K562 (cell line): Measurements from ENCODE around the gene AP5Z1. TPM values are rescaled to one million over a fixed set of nuclear protein-coding genes. Genes with fewer than 3 reads are reported as not detected.

Source experiments
- ATAC-seq: fragments of 200-7000 bp; cut with Tn5 transposase; 3 replicates; pipeline ENCODE4 v1.9.1; 2020; ENCODE audit warnings: moderate library complexity
- BruUV-seq: library from RNA; stranded (reverse); fragments of 400-500 nt; replicated peaks from 2 replicates; lab custom pipeline; 2021; lab: Mats Ljungman, UMichigan
- CTCF ChIA-PET: fragments of 300-600 bp; formaldehyde crosslinking; extraction: SDS; loops from one replicate; lab custom pipeline; 2021; ENCODE audit warnings: low intra/inter-chr PET ratio; lab: Yijun Ruan, JAX
- POLR2A ChIA-PET: fragments of 300-600, 350-650 bp; sonication (Branson Sonifier 250); formaldehyde crosslinking; extraction: SDS; loops from one replicate; lab custom pipeline; 2021; ENCODE audit warnings: antibody characterized with exemption, inconsistent platforms; lab: Yijun Ruan, JAX
- DNase-seq, 4 experiments: peaks; one replicate each; pipeline versions ENCODE4 v3.0.0 to v3.0.0-alpha.2; 2011 to 2018; ENCODE audit warnings: low spot score in 3 of 4, mixed read lengths in 3 of 4; ENCODE audit errors: extremely low read depth in 1 of 4
- FAIRE-seq: peaks from 2 replicates; lab custom pipeline; 2011; peaks lifted over from hg19 to GRCh38; lab: Jason Lieb, UNC
- H2AFZ ChIP-seq: 2 replicates; pipeline ENCODE4 v1.6.0; 2011; ENCODE audit warnings: low read depth, low read length, control low read depth, inconsistent platforms
- H3K27ac ChIP-seq: fragments of 200-600 bp; 3 replicates; pipeline ENCODE4 v1.8.0; 2011; ENCODE audit warnings: low read depth, mild to moderate bottlenecking, control low read depth, inconsistent platforms, low read length, moderate library complexity, mixed read lengths; ENCODE audit errors: extremely low read depth
- H3K27me3 ChIP-seq, 2 experiments: fragments of 300-600 bp in 1 of 2; 2 replicates in 1 of 2; 3 replicates in 1 of 2; pipeline versions ENCODE4 v1.6.0 to v1.8.0; 2011; ENCODE audit warnings: inconsistent platforms in 2 of 2, low read length in 2 of 2, mild to moderate bottlenecking in 1 of 2, mixed read lengths in 1 of 2, moderate library complexity in 1 of 2; ENCODE audit not compliant: control insufficient read depth in 2 of 2, insufficient read depth in 2 of 2
- H3K36me3 ChIP-seq: fragments of 300-600 bp; 3 replicates; pipeline ENCODE4 v1.8.0; 2011; ENCODE audit warnings: mild to moderate bottlenecking, low read length, inconsistent platforms; ENCODE audit not compliant: control insufficient read depth, insufficient read depth
- H3K4me1 ChIP-seq, 2 experiments: fragments of 200-600 bp in 1 of 2; replicated peaks in 1 of 2; 2 replicates in 1 of 2; 3 replicates in 1 of 2; pipeline versions ENCODE4 v1.5.1 to v1.8.0; 2011; ENCODE audit warnings: inconsistent platforms in 2 of 2, low read length in 2 of 2, mild to moderate bottlenecking in 1 of 2, mixed read lengths in 1 of 2, moderate library complexity in 1 of 2; ENCODE audit not compliant: control insufficient read depth in 2 of 2, insufficient read depth in 2 of 2
- H3K4me2 ChIP-seq: 2 replicates; pipeline ENCODE4 v1.6.1; 2011; ENCODE audit warnings: low read length, control low read depth, inconsistent platforms, mixed read lengths; ENCODE audit not compliant: insufficient read depth
- H3K4me3 ChIP-seq: fragments of 200-600 bp; sonication (generic), shearing (Covaris generic); 2 replicates; pipeline ENCODE4 v1.5.1; 2016; ENCODE audit warnings: control low read depth, inconsistent platforms
- H3K79me2 ChIP-seq: fragments of 200-600 bp; 3 replicates; pipeline ENCODE4 v1.8.0; 2011; ENCODE audit warnings: low read length, inconsistent platforms; ENCODE audit not compliant: control insufficient read depth, insufficient read depth
- H3K9ac ChIP-seq, 2 experiments: 2 replicates each; pipeline versions ENCODE4 v1.6.0 to v1.6.1; 2011; ENCODE audit warnings: low read depth in 2 of 2, low read length in 2 of 2, control low read depth in 1 of 2, inconsistent platforms in 1 of 2, mild to moderate bottlenecking in 1 of 2, mixed read lengths in 1 of 2; ENCODE audit not compliant: insufficient read depth in 1 of 2
- H3K9me1 ChIP-seq: one replicate; pipeline ENCODE4 v1.6.0; 2011; ENCODE audit warnings: inconsistent platforms, mild to moderate bottlenecking, low read length, moderate library complexity; ENCODE audit not compliant: control insufficient read depth, insufficient read depth
- H3K9me3 ChIP-seq: replicated peaks from 2 replicates; pipeline ENCODE4 v1.5.1; 2011; ENCODE audit warnings: low read depth, low read length, inconsistent platforms; ENCODE audit not compliant: control insufficient read depth, insufficient read depth
- H4K20me1 ChIP-seq: replicated peaks from 2 replicates; pipeline ENCODE4 v1.6.1; 2011; ENCODE audit warnings: low read length, inconsistent platforms, mixed read lengths; ENCODE audit not compliant: control insufficient read depth, insufficient read depth
- E4F1 ChIP-seq: fragments of 250-450 bp; sonication (Bioruptor Pico); IDR thresholded peaks from 2 replicates; pipeline ENCODE4 v1.5.0; 2021; ENCODE audit warnings: mild to moderate bottlenecking, borderline replicate concordance
- HDAC1 ChIP-seq, 2 experiments: fragments of 450-650 bp; IDR thresholded peaks; 2 replicates each; pipeline ENCODE4 v1.6.1; 2016 to 2017; ENCODE audit warnings: inconsistent platforms in 1 of 2, mild to moderate bottlenecking in 1 of 2, moderate library complexity in 1 of 2
- MAFG ChIP-seq: fragments of 450-650 bp; conservative IDR thresholded peaks from 2 replicates; pipeline ENCODE4 v1.6.1; 2016; ENCODE audit warnings: missing genetic modification characterization, missing compliant biosample characterization
- POLR2A ChIP-seq: fragments of 450-650 bp; conservative IDR thresholded peaks from 2 replicates; pipeline ENCODE4 v1.6.1; 2016
- UBTF ChIP-seq, 2 experiments: IDR thresholded peaks; 2 replicates each; pipeline ENCODE4 v1.6.1; 2012; ENCODE audit warnings: improper control_type of control experiment in 2 of 2, low read depth in 2 of 2, low read length in 2 of 2, borderline replicate concordance in 1 of 2
- ZC3H4 ChIP-seq: sonication (generic); formaldehyde crosslinking; IDR thresholded peaks from 2 replicates; pipeline ENCODE4 v1.9.0; 2021; ENCODE audit warnings: missing genetic modification reagents, borderline replicate concordance
- ZC3H8 ChIP-seq: fragments of 450-650 bp; IDR thresholded peaks from 2 replicates; pipeline ENCODE4 v1.6.1; 2017
- ZNF253 ChIP-seq: fragments of 250-450 bp; sonication (Bioruptor Pico); conservative IDR thresholded peaks from 2 replicates; pipeline ENCODE4 v1.6.1; 2021; ENCODE audit warnings: mild to moderate bottlenecking
- ZNF3 ChIP-seq: fragments of 250-450 bp; sonication (Bioruptor Pico); IDR thresholded peaks from 2 replicates; pipeline ENCODE4 v1.5.0; 2021; ENCODE audit warnings: mild to moderate bottlenecking, moderate library complexity
- WGBS: fragments of 100-300 bp; shearing (Covaris generic); methylation state at CpG from one replicate; pipeline ENCODE4 v1.1.6; 2016; ENCODE audit warnings: low coverage, mixed read lengths; ENCODE audit not compliant: insufficient coverage; ENCODE audit errors: missing lambda C conversion rate; 5-methylcytosine and 5-hydroxymethylcytosine counted together
- in situ Hi-C: fragments of 300-500 bp; cut with MboI; formaldehyde crosslinking; loops from 4 replicates; pipeline ENCODE4 v1.15.0; 2018; ENCODE audit warnings: inconsistent platforms, mixed read lengths
- intact Hi-C: fragments of 100-400 bp; cut with micrococcal nuclease; formaldehyde crosslinking; loops from 2 replicates; pipeline ENCODE4 v1.14.2; 2022
- polyA plus RNA-seq, 8 experiments: library from polyadenylated mRNA; depleted of rRNA in 4 of 8; stranded (reverse) in 5 of 8; unstranded in 3 of 8; fragments of >200 nt; fragmentation: Nextera tagmentation in 2 of 8; fragmentation: Illumina TruSeq in 1 of 8; extraction: Ambion mirVana in 2 of 8; extraction: Trizol in 1 of 8; gene quantifications; 2 replicates each; pipeline versions ENCODE4 v1.2.1 to v1.2.3, GENCODE V29; 2011 to 2014; ENCODE audit warnings: inconsistent platforms in 1 of 8, missing spikeins in 1 of 8
- total RNA-seq, 7 experiments: library from RNA; depleted of rRNA in 6 of 7; stranded (reverse); fragments of >200 nt in 6 of 7; fragmentation: Illumina TruSeq in 2 of 7; extraction: Trizol in 2 of 7; gene quantifications; 2 replicates each; pipeline versions ENCODE4 v1.2.1 to v1.2.3, GENCODE V29; 2011 to 2021; ENCODE audit warnings: low replicate concordance in 1 of 7
- TF ChIP-seq, protein P1 (sequence below): sonication (generic); formaldehyde crosslinking; IDR thresholded peaks from 2 replicates; pipeline ENCODE4 v1.8.1; 2023; ENCODE audit warnings: missing genetic modification reagents, mild to moderate bottlenecking, borderline replicate concordance

The AP5Z1 gene
- total and polyA plus RNA-seq, 9 of the 15 experiments (the other 6 are each of a cell fraction or from before 2014, with no cell fraction given), result 0.06 to 31.1 (median 6.4) TPM

- Histone ChIP-seq H3K27ac (no peak overlapping the region), H3K27me3 (no peaks in the 10 kb centered on the region), H3K4me3 (no peak overlapping the region), H3K9ac (no peak overlapping the region), H3K4me1 (peaks cover 0 to 37% of the 10 kb centered on the region in 2 experiments; a peak in 3 of 5 replicates), H3K4me2 (no peak overlapping the region), H2AFZ (no peak overlapping the region), H4K20me1 (no peaks in the 10 kb centered on the region), H3K79me2 (no peaks in the 10 kb centered on the region), H3K9me1 (no peaks in the 10 kb centered on the region), H3K9me3 (no peaks in the 10 kb centered on the region), H3K36me3 (peaks cover 43% of the 10 kb centered on the region; the same call in 1 of the 3 replicates)
- WGBS, result 91% methylated on average over 6 of the region's 9 CpGs
- ChIA-PET CTCF (no interaction called here), POLR2A (no interaction called here)
- no peak for DNase-seq
- BruUV-seq, result no TSS peak
- intact Hi-C loops, result loop anchor here (10.0 kb wide), 1 partner anchor 95 kb away; the partner anchor contains the start of gene RADIL
- in situ Hi-C loops, result loop anchor here (10.0 kb wide), 1 partner anchor 295 kb away; no protein-coding TSS in a partner anchor
- FAIRE-seq, result no peak
- no peak for ATAC-seq
- TF ChIP-seq HDAC1 (IDR thresholded peaks at IDR 0.05) (no peak), POLR2A (no peak), E4F1 (CRISPR knock-in tag) (no peak), ZC3H4 (CRISPR knock-in tag) (no peak), MAFG (tag) (no peak), ZNF3 (no peak), UBTF (IDR thresholded peaks at IDR 0.05; ENCODE audit: borderline replicate concordance in 1 of 2, low read depth in 2 of 2, low read length in 2 of 2) (no peak), ZNF253 (CRISPR knock-in tag) (no peak), ZC3H8 (no peak)
- TF ChIP-seq, protein P1, sequence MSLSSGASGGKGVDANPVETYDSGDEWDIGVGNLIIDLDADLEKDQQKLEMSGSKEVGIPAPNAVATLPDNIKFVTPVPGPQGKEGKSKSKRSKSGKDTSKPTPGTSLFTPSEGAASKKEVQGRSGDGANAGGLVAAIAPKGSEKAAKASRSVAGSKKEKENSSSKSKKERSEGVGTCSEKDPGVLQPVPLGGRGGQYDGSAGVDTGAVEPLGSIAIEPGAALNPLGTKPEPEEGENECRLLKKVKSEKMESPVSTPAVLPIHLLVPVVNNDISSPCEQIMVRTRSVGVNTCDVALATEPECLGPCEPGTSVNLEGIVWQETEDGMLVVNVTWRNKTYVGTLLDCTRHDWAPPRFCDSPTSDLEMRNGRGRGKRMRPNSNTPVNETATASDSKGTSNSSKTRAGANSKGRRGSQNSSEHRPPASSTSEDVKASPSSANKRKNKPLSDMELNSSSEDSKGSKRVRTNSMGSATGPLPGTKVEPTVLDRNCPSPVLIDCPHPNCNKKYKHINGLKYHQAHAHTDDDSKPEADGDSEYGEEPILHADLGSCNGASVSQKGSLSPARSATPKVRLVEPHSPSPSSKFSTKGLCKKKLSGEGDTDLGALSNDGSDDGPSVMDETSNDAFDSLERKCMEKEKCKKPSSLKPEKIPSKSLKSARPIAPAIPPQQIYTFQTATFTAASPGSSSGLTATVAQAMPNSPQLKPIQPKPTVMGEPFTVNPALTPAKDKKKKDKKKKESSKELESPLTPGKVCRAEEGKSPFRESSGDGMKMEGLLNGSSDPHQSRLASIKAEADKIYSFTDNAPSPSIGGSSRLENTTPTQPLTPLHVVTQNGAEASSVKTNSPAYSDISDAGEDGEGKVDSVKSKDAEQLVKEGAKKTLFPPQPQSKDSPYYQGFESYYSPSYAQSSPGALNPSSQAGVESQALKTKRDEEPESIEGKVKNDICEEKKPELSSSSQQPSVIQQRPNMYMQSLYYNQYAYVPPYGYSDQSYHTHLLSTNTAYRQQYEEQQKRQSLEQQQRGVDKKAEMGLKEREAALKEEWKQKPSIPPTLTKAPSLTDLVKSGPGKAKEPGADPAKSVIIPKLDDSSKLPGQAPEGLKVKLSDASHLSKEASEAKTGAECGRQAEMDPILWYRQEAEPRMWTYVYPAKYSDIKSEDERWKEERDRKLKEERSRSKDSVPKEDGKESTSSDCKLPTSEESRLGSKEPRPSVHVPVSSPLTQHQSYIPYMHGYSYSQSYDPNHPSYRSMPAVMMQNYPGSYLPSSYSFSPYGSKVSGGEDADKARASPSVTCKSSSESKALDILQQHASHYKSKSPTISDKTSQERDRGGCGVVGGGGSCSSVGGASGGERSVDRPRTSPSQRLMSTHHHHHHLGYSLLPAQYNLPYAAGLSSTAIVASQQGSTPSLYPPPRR (CRISPR knock-in tag), result no peak
These were observed 14.6 kb downstream of the AP5Z1 start for GRCh38 chr7:4790078-4790465.
